ENCODE measurements around the gene ECEL1.

Gene ECEL1

DNA sequence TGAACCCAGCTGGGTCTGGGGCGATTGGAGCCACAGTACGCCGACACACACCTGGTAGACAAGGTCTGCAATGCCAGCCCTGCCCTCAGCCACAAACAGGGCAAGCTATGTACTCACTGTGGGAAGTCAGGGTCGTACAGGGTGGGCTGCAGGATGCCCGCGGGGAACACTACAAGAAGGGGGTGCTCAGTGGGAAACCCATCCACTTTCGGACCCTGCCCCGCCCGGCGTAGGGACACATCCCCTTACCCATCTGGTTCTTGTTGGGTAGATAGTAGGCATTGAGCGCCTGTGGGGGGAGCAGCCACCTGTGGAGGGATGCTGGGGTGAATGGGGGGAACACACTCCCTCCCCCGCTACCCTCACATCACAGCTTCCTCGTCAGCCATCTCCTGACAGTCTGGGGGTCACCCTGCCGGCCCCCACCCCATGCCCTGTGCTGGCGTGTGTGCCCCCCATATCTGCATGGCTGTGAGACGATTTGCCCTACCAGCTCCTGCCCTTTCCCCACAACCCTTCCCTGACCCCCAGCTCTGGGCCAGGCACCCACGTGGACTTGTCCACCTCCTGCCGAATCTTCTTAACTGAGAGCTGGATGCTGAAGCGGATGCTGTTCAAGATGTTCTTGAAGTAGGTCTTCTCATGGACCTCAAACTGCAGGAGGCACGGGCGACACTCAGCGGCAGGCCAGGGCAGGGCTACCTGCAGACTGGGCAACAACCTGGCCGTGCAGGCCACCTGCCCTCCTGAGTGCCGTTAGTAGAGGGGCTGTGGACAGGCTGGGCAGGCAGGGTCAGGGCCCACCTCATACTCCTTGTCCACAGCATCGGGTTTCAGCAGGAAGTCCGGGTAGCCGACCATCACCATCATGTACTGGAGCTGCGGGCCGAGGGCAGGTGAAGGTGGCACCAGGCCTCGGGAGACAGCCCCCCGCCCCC, 5.1 kb downstream of the ECEL1 start:
- DNase-seq, result no peak

GRCh38 chr2:232481322-232482140, 6.1 kb downstream of the ECEL1 start:
- DNase-seq, result no peak

DNA sequence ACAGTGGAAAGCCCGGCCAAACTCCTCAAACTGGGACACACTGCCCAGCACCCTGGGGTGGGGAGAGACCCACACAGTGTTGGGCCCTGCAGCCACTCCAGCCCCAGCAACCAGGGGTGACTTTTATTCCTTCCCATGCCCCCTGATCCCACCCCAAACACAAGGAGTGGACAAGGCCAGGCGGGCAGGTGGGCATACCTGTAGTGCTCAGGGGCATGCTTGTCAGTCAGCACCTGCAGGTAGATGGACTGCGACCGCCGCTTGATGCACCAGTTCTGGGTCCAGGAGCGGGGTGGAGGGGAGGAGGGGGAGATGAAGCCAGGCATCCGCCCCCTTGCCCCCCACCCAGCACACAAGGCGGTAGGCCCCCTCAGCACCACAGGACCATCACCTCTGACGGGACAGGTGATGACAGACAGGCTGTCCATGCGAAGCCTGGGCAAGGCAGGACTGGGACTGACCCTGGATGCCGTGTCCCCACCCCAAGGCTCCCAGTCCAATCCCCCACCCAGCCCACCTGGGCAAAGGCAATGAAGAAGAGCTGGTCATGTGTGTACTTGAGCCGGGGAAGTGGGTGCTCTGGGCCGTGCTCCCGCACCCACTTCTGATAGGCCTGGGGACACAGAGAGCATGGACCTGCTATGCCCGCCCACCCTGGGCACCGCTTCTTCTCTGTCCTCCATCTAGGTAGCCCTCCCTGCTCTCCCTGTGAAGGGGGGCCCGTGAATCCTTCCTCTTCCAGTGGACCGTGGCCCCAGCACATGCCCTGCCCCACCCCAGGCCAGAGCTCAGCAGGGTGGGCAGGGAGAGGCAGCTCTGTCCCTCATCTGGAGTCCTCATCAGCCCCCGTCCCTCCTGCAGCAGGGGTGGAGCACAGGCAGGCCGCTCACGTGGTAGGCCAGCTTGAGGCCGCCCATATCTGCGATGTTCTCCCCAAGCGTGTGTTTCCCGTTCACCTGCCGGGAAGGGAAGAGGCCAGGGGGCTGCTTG, 7.1 kb downstream of the ECEL1 start:
- DNase-seq, result no peak

- DNase-seq, result no peak
These were observed 8.1 kb downstream of the ECEL1 start for GRCh38 chr2:232479341-232480200.

GRCh38 chr2:232478571-232479340, 8.9 kb downstream of the ECEL1 start:
- DNase-seq, result no peak

- DNase-seq, result no peak
These were observed 9.7 kb downstream of the ECEL1 start for GRCh38 chr2:232477751-232478510.

DNA sequence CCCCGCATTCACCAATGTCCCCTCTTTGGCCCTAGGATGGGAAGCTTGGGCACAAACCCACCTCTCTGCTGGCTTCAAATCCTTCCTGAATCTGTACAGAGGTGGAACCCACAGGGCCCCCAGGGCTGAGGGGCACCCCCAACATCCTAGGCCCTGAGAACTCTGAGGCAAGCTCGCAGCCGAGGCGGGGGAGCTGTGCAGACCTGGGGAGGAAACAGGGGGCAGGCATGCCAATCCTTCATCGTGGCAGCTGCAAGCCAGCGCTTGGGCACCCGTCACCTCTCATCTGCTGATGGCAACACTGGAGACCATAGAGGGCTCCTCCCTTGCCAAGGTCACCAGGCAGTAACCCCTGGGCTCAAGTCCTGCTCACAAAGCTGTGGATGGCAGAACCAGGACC, 10.8 kb downstream of the ECEL1 start:
- no peak for DNase-seq

DNA sequence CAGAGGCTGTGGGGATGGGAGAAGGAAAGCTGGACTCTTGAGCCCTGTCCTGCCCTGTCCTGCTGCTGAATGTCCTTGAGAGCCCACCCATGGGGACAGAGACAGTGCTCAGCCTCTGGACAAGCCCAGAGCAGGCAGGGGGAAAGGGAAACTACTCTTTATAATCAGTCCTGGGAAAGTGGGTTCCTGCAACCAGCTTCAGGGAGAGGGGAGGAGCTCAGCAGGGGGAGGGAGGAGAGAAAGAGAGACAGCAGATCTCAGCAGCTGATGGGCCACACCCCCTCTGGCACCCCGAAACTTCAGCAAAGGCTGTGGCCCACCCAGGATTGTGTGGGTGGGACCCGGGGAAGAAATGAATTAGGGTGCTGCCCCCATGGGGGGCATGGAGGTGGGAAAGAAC, 11.6 kb downstream of the ECEL1 start:
- no peak for DNase-seq

- no peak for DNase-seq
These were observed 14.2 kb downstream of the ECEL1 start for GRCh38 chr2:232473467-232473890.

GRCh38 chr2:232466221-232466620, 21.4 kb downstream of the ECEL1 start:
- DNase-seq, result no peak

- no peak for DNase-seq
These were observed 22.6 kb downstream of the ECEL1 start for GRCh38 chr2:232465061-232465460.

GRCh38 chr2:232464544-232464885, 23.1 kb downstream of the ECEL1 start:
- no peak for DNase-seq

GRCh38 chr2:232463701-232464543, 23.7 kb downstream of the ECEL1 start:
- no peak for DNase-seq

GRCh38 chr2:232460171-232460570, 27.5 kb downstream of the ECEL1 start:
- DNase-seq, result no peak

GRCh38 chr2:232459419-232460035, 28.1 kb downstream of the ECEL1 start:
- no peak for DNase-seq

GRCh38 chr2:232458661-232459418, 28.8 kb downstream of the ECEL1 start:
- DNase-seq, result no peak

DNA sequence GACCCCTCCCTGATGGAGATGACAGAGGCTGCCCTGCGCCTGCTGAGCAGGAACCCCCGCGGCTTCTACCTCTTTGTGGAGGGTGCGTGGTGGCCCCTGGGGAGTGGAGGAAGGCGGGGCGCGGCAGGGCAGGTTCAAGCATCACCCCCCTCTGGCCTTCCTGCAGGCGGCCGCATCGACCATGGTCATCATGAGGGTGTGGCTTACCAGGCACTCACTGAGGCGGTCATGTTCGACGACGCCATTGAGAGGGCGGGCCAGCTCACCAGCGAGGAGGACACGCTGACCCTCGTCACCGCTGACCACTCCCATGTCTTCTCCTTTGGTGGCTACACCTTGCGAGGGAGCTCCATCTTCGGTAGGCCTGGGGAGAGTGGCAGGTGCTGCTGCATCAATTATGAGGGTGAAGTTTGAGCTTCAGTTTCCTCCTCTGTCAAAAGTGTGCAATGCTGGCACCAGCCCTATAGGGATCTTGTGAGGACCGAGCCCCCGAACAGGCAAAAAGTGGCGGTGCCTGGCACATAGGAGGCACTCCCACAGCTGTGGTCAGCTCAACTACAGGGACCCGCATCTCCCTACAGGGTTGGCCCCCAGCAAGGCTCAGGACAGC, 29.5 kb downstream of the ECEL1 start:
- DNase-seq, result no peak
